H9 (cell line): ENCODE results near the gene CELF4. TPM values are rescaled to one million over a fixed set of nuclear protein-coding genes. Genes with fewer than 3 reads are reported as not detected.

Experiments used
- DNase-seq: peaks from one replicate; pipeline ENCODE4 v3.0.0-alpha.2; 2017
- H2AFZ ChIP-seq: one replicate; pipeline ENCODE4 v1.6.1; 2013; ENCODE audit warnings: mild to moderate bottlenecking, low read length, control low read depth, moderate library complexity
- H2AK5ac ChIP-seq: 2 replicates; pipeline ENCODE4 v1.6.1; 2013; ENCODE audit warnings: low read length, control low read depth, mixed read lengths; ENCODE audit not compliant: insufficient read length
- H2BK120ac ChIP-seq: one replicate; pipeline ENCODE4 v1.6.1; 2013; ENCODE audit warnings: low read depth, mild to moderate bottlenecking, low read length, control low read depth, inconsistent platforms; ENCODE audit not compliant: poor library complexity, severe bottlenecking
- H2BK12ac ChIP-seq: 2 replicates; pipeline ENCODE4 v1.6.1; 2013; ENCODE audit warnings: low read length, control low read depth, mixed read lengths, low read depth; ENCODE audit not compliant: insufficient read length
- H2BK15ac ChIP-seq: 2 replicates; pipeline ENCODE4 v1.6.1; 2013; ENCODE audit warnings: low read depth, low read length, control low read depth
- H2BK20ac ChIP-seq: one replicate; pipeline ENCODE4 v1.6.1; 2013; ENCODE audit warnings: low read depth, mild to moderate bottlenecking, low read length, control low read depth, inconsistent platforms; ENCODE audit not compliant: poor library complexity, severe bottlenecking
- H2BK5ac ChIP-seq: 2 replicates; pipeline ENCODE4 v1.6.1; 2013; ENCODE audit warnings: low read length, control low read depth, mixed read lengths; ENCODE audit not compliant: insufficient read length
- H3K14ac ChIP-seq: 2 replicates; pipeline ENCODE4 v1.6.1; 2013; ENCODE audit warnings: low read length, control low read depth; ENCODE audit not compliant: insufficient read depth
- H3K18ac ChIP-seq: 2 replicates; pipeline ENCODE4 v1.6.1; 2013; ENCODE audit warnings: low read depth, mild to moderate bottlenecking, mixed read lengths, low read length, control low read depth; ENCODE audit not compliant: insufficient read length
- H3K23ac ChIP-seq: 2 replicates; pipeline ENCODE4 v1.6.1; 2013; ENCODE audit warnings: low read length, control low read depth, mixed read lengths, low read depth; ENCODE audit not compliant: insufficient read length
- H3K23me2 ChIP-seq: 2 replicates; pipeline ENCODE4 v1.6.1; 2013; ENCODE audit warnings: low read depth, mild to moderate bottlenecking, mixed read lengths, low read length, control low read depth; ENCODE audit not compliant: insufficient read length, poor library complexity, severe bottlenecking
- H3K27ac ChIP-seq: 2 replicates; pipeline ENCODE4 v1.5.1; 2013; ENCODE audit warnings: low read length, control low read depth, mixed read lengths, low read depth; ENCODE audit not compliant: insufficient read length
- H3K27me3 ChIP-seq: 2 replicates; pipeline ENCODE4 v1.6.1; 2013; ENCODE audit warnings: low read length, control low read depth, inconsistent platforms; ENCODE audit not compliant: insufficient read depth
- H3K4ac ChIP-seq: 2 replicates; pipeline ENCODE4 v1.6.1; 2013; ENCODE audit warnings: low read depth, mild to moderate bottlenecking, control low read depth, inconsistent platforms, low read length, moderate library complexity
- H3K4me1 ChIP-seq: 2 replicates; pipeline ENCODE4 v1.6.1; 2013; ENCODE audit warnings: low read length, control low read depth, inconsistent platforms; ENCODE audit not compliant: insufficient read depth
- H3K4me2 ChIP-seq: 2 replicates; pipeline ENCODE4 v1.6.1; 2013; ENCODE audit warnings: low read length, control low read depth, mixed read lengths; ENCODE audit not compliant: insufficient read length, insufficient read depth
- H3K56ac ChIP-seq: 2 replicates; pipeline ENCODE4 v1.6.1; 2013; ENCODE audit warnings: low read depth, mild to moderate bottlenecking, mixed read lengths, low read length, control low read depth; ENCODE audit not compliant: insufficient read length
- H3K79me1 ChIP-seq: 2 replicates; pipeline ENCODE4 v1.6.1; 2013; ENCODE audit warnings: low read depth, mild to moderate bottlenecking, moderate library complexity, low read length, control low read depth, inconsistent platforms; ENCODE audit not compliant: insufficient read depth, poor library complexity, severe bottlenecking
- H3K79me2 ChIP-seq: 2 replicates; pipeline ENCODE4 v1.6.1; 2013; ENCODE audit warnings: low read length, control low read depth, inconsistent platforms; ENCODE audit not compliant: insufficient read depth
- H3K9ac ChIP-seq: 2 replicates; pipeline ENCODE4 v1.6.1; 2013; ENCODE audit warnings: low read length, control low read depth, mixed read lengths; ENCODE audit not compliant: insufficient read length; ENCODE audit errors: extremely low read depth
- H3K9me3 ChIP-seq: one replicate; pipeline ENCODE4 v1.6.1; 2013; ENCODE audit warnings: low read depth, low read length, inconsistent platforms; ENCODE audit not compliant: control insufficient read depth
- H3T11ph ChIP-seq: one replicate; pipeline ENCODE4 v1.6.1; 2013; ENCODE audit warnings: mild to moderate bottlenecking, low read length, control low read depth, inconsistent platforms
- H4K20me1 ChIP-seq: one replicate; pipeline ENCODE4 v1.6.1; 2013; ENCODE audit not compliant: control insufficient read depth, insufficient read length, insufficient read depth
- H4K5ac ChIP-seq: 2 replicates; pipeline ENCODE4 v1.6.1; 2013; ENCODE audit warnings: low read depth, mild to moderate bottlenecking, mixed read lengths, low read length, control low read depth; ENCODE audit not compliant: insufficient read length
- H4K8ac ChIP-seq: replicated peaks from 2 replicates; pipeline ENCODE4 v1.6.1; 2013; ENCODE audit warnings: low read length, control low read depth, mixed read lengths, low read depth; ENCODE audit not compliant: insufficient read length
- H4K91ac ChIP-seq: 2 replicates; pipeline ENCODE4 v1.6.1; 2013; ENCODE audit warnings: low read depth, mild to moderate bottlenecking, moderate library complexity, mixed read lengths, low read length, control low read depth; ENCODE audit not compliant: insufficient read length
- H3K27ac Mint-ChIP-seq, 3 experiments: 2 replicates in 2 of 3; 3 replicates in 1 of 3; pipeline ENCODE4 v1.8.0; 2020 to 2021; ENCODE audit warnings: mixed read lengths in 3 of 3, mild to moderate bottlenecking in 1 of 3, moderate library complexity in 1 of 3
- H3K27me3 Mint-ChIP-seq: 2 replicates; pipeline ENCODE4 v1.8.0; 2021; ENCODE audit warnings: low read depth, mild to moderate bottlenecking, moderate library complexity, mixed read lengths
- H3K36me3 Mint-ChIP-seq, 3 experiments: 2 replicates in 2 of 3; 3 replicates in 1 of 3; pipeline ENCODE4 v1.8.0; 2020 to 2021; ENCODE audit warnings: low read depth in 3 of 3, mixed read lengths in 3 of 3; ENCODE audit not compliant: insufficient read depth in 1 of 3
- H3K4me1 Mint-ChIP-seq, 2 experiments: 2 replicates each; pipeline ENCODE4 v1.8.0; 2020; ENCODE audit warnings: mixed read lengths in 2 of 2
- H3K4me3 Mint-ChIP-seq, 2 experiments: 2 replicates in 1 of 2; 3 replicates in 1 of 2; pipeline ENCODE4 v1.8.0; 2020 to 2021; ENCODE audit warnings: mild to moderate bottlenecking in 2 of 2, mixed read lengths in 2 of 2, moderate library complexity in 1 of 2
- H3K9me3 Mint-ChIP-seq, 2 experiments: 2 replicates in 1 of 2; 3 replicates in 1 of 2; pipeline ENCODE4 v1.8.0; 2020; ENCODE audit warnings: mild to moderate bottlenecking in 2 of 2, mixed read lengths in 2 of 2, moderate library complexity in 1 of 2
- CTCF ChIP-seq: fragments of 200-600 bp; sonication (generic); conservative IDR thresholded peaks from 3 replicates; pipeline ENCODE4 v1.8.0; 2021; ENCODE audit warnings: antibody characterized with exemption, mild to moderate bottlenecking
- WGBS: extraction: QIAGEN DNeasy Blood & Tissue Kit; methylation state at CpG from one replicate; pipeline ENCODE4 v1.1.7; 2013; ENCODE audit warnings: missing lambda C conversion rate, low lambda C conversion rate, mixed read lengths; ENCODE audit not compliant: insufficient read length; ENCODE audit errors: extremely low coverage; 5-methylcytosine and 5-hydroxymethylcytosine counted together
- total RNA-seq: library from RNA; stranded (reverse); gene quantifications from 2 replicates; pipeline ENCODE4 v1.2.1, GENCODE V29; 2021

Gene CELF4
- total RNA-seq, 1 experiment from 2014 or later, result 1.1 TPM

GRCh38 chr18:37524498-37525261 is 40.9 kb downstream of the CELF4 start:
- peaks cover 2% of the 10 kb centered on the region for H4K20me1 ChIP-seq
- H2BK12ac ChIP-seq, result no peak overlapping the region
- WGBS, result no CpG with 5 or more reads among the region's 63 CpGs
- no peak overlapping the region for H2BK20ac ChIP-seq
- peaks cover 2% of the 10 kb centered on the region for H3K23me2 ChIP-seq
- no peak overlapping the region for H2AK5ac ChIP-seq
- H3T11ph ChIP-seq, result no peak overlapping the region
- no peak overlapping the region for H4K5ac ChIP-seq
- Mint-ChIP-seq H3K27me3 (peaks cover 56% of the 10 kb centered on the region), H3K4me3 (peak overlapping the region; percentile 64 to 77), H3K9me3 (no peaks in the 10 kb centered on the region), H3K27ac (no peak overlapping the region), H3K4me1 (peaks cover 30 to 32% of the 10 kb centered on the region in 2 experiments), H3K36me3 (no peaks in the 10 kb centered on the region)
- peak; percentile 51 for DNase-seq
- peak; percentile 26; the same call in 2 of the 3 replicates for TF ChIP-seq CTCF
- no peak overlapping the region for H3K4ac ChIP-seq
- no peak overlapping the region for H3K14ac ChIP-seq
- no peak overlapping the region for H3K23ac ChIP-seq
- no peak overlapping the region for H3K18ac ChIP-seq
- peak overlapping the region; percentile 7 for H3K4me2 ChIP-seq
- no peak overlapping the region for H2BK120ac ChIP-seq
- H2BK5ac ChIP-seq, result no peak overlapping the region
- H4K91ac ChIP-seq, result no peak overlapping the region
- no peaks in the 10 kb centered on the region for H3K79me2 ChIP-seq
- no peak overlapping the region for H4K8ac ChIP-seq
- H3K9me3 ChIP-seq, result no peaks in the 10 kb centered on the region
- peaks cover 8% of the 10 kb centered on the region; the same call in 1 of the 2 replicates for H3K27me3 ChIP-seq
- peaks cover 7% of the 10 kb centered on the region; the same call in 1 of the 2 replicates for H3K4me1 ChIP-seq
- H2BK15ac ChIP-seq, result no peak overlapping the region
- H3K27ac ChIP-seq, result no peak overlapping the region
- H3K9ac ChIP-seq, result no peak overlapping the region
- no peaks in the 10 kb centered on the region for H3K79me1 ChIP-seq
- H2AFZ ChIP-seq, result no peak overlapping the region
- no peak overlapping the region for H3K56ac ChIP-seq
